C4-2B (cell line): ENCODE results near the gene TLX2.

Experiments used
- ZFX ChIP-seq: fragments of 450-650 bp; IDR thresholded peaks from 2 replicates; pipeline ENCODE4 v1.6.1; 2017
- TF ChIP-seq, protein P1 (sequence below): fragments of 450-650 bp; conservative IDR thresholded peaks from 2 replicates; pipeline ENCODE4 v1.5.1; 2017; ENCODE audit warnings: mild to moderate bottlenecking

- TF ChIP-seq, protein P1, sequence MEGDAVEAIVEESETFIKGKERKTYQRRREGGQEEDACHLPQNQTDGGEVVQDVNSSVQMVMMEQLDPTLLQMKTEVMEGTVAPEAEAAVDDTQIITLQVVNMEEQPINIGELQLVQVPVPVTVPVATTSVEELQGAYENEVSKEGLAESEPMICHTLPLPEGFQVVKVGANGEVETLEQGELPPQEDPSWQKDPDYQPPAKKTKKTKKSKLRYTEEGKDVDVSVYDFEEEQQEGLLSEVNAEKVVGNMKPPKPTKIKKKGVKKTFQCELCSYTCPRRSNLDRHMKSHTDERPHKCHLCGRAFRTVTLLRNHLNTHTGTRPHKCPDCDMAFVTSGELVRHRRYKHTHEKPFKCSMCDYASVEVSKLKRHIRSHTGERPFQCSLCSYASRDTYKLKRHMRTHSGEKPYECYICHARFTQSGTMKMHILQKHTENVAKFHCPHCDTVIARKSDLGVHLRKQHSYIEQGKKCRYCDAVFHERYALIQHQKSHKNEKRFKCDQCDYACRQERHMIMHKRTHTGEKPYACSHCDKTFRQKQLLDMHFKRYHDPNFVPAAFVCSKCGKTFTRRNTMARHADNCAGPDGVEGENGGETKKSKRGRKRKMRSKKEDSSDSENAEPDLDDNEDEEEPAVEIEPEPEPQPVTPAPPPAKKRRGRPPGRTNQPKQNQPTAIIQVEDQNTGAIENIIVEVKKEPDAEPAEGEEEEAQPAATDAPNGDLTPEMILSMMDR, result no peak
- TF ChIP-seq ZFX, result no peak
Measured at GRCh38 chr2:74505448-74506246, 8.6 kb upstream of the TLX2 start.
